ENCODE measurements around the gene CDHR5.

Gene CDHR5

GRCh38 chr11:645536-645935 lies 20.8 kb upstream of the CDHR5 start:
- TF ChIP-seq, protein P1, sequence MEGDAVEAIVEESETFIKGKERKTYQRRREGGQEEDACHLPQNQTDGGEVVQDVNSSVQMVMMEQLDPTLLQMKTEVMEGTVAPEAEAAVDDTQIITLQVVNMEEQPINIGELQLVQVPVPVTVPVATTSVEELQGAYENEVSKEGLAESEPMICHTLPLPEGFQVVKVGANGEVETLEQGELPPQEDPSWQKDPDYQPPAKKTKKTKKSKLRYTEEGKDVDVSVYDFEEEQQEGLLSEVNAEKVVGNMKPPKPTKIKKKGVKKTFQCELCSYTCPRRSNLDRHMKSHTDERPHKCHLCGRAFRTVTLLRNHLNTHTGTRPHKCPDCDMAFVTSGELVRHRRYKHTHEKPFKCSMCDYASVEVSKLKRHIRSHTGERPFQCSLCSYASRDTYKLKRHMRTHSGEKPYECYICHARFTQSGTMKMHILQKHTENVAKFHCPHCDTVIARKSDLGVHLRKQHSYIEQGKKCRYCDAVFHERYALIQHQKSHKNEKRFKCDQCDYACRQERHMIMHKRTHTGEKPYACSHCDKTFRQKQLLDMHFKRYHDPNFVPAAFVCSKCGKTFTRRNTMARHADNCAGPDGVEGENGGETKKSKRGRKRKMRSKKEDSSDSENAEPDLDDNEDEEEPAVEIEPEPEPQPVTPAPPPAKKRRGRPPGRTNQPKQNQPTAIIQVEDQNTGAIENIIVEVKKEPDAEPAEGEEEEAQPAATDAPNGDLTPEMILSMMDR (IDR thresholded peaks at IDR 0.05; ENCODE audit: insufficient read depth, low read depth, low read length, missing control alignments), result no peak
- DNase-seq (ENCODE audit: low read depth), result no peak
- H3K4me3 ChIP-seq (ENCODE audit: low read length), result no peak overlapping the region

GRCh38 chr11:643849-644738 lies 19.3 kb upstream of the CDHR5 start:
- TF ChIP-seq, protein P1 (IDR thresholded peaks at IDR 0.05; ENCODE audit: insufficient read depth, low read depth, low read length, missing control alignments), result no peak
- H3K4me3 ChIP-seq (ENCODE audit: low read length), result no peak overlapping the region
- DNase-seq (ENCODE audit: low read depth), result no peak

GRCh38 chr11:643366-643765 lies 18.6 kb upstream of the CDHR5 start:
- H3K4me3 ChIP-seq (ENCODE audit: low read length), result no peak overlapping the region
- no peak for DNase-seq (ENCODE audit: low read depth)
- TF ChIP-seq, protein P1 (IDR thresholded peaks at IDR 0.05; ENCODE audit: insufficient read depth, low read depth, low read length, missing control alignments), result no peak

- no peak for DNase-seq (ENCODE audit: low read depth)
- TF ChIP-seq, protein P1 (IDR thresholded peaks at IDR 0.05; ENCODE audit: insufficient read depth, low read depth, low read length, missing control alignments), result no peak
- H3K4me3 ChIP-seq (ENCODE audit: low read length), result no peak overlapping the region
These were observed 17.1 kb upstream of the CDHR5 start for GRCh38 chr11:641806-642370.

DNA sequence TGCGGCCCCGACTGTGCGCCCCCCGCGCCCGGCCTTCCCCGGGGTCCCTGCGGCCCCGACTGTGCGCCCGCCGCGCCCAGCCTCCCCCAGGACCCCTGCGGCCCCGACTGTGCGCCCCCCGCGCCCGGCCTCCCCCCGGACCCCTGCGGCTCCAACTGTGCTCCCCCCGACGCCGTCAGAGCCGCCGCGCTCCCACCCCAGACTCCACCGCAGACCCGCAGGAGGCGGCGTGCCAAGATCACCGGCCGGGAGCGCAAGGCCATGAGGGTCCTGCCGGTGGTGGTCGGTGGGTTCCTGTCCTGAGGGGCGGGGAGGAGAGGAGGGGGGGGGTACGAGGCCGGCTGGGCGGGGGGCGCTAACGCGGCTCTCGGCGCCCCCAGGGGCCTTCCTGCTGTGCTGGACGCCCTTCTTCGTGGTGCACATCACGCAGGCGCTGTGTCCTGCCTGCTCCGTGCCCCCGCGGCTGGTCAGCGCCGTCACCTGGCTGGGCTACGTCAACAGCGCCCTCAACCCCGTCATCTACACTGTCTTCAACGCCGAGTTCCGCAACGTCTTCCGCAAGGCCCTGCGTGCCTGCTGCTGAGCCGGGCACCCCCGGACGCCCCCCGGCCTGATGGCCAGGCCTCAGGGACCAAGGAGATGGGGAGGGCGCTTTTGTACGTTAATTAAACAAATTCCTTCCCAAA lies 15.4 kb upstream of the CDHR5 start:
- H3K4me3 ChIP-seq (ENCODE audit: low read length), result no peak overlapping the region
- DNase-seq (ENCODE audit: low read depth), result no peak
- TF ChIP-seq, protein P1 (IDR thresholded peaks at IDR 0.05; ENCODE audit: insufficient read depth, low read depth, low read length, missing control alignments), result no peak

DNA sequence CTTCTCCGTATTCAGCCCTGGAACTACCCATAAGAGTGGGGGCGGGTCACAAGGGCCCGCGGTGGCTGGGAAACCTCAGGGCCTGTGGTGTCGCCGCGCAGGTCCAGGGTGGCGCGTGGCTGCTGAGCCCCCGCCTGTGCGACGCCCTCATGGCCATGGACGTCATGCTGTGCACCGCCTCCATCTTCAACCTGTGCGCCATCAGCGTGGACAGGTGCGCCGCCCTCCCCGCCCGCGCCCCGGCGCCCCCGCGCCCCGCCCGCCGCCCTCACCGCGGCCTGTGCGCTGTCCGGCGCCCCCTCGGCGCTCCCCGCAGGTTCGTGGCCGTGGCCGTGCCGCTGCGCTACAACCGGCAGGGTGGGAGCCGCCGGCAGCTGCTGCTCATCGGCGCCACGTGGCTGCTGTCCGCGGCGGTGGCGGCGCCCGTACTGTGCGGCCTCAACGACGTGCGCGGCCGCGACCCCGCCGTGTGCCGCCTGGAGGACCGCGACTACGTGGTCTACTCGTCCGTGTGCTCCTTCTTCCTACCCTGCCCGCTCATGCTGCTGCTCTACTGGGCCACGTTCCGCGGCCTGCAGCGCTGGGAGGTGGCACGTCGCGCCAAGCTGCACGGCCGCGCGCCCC lies 14.7 kb upstream of the CDHR5 start:
- H3K4me3 ChIP-seq (ENCODE audit: low read length), result no peak overlapping the region
- TF ChIP-seq, protein P1 (IDR thresholded peaks at IDR 0.05; ENCODE audit: insufficient read depth, low read depth, low read length, missing control alignments), result no peak
- DNase-seq (ENCODE audit: low read depth), result no peak
